Ammon's horn (tissue), 1 donor: ENCODE measurements around the gene MGRN1.

ENCODE experiments used
- DNase-seq: peaks from one replicate; pipeline ENCODE4 v3.0.0-alpha.2; 2016; ENCODE audit warnings: low spot score

Gene MGRN1

GRCh38 chr16:4699046-4699556, 74.5 kb downstream of the MGRN1 start:
- no peak for DNase-seq

DNA sequence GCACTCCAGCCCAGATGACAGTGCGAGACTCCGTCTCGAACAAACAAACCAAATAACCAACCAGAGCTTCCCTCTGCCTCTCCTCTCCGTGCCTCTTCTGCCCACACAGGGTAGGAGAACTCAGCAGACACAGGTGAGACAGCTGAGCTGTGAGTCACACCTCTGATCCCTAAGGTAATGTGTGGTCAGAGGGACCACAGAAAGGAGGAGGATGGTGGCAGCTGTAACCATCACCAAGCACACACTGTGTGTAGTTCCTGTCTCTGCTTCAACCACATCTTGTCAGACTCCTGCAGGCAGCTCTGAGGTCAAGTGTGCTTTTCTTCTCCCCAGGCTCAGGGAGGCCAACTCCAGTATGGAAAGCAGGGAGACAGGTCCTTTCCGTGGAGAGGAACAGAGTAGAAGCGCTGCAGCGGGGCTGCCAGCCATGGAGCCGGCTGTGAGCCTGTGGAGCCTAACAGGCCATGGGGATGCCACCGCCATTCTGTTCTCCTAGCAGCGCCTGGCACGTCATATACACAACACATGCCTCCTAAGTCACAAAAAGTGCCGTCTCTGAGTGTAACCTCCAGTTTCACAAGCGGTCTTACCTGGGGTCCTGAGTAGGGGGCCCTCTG, 75.9 kb downstream of the MGRN1 start:
- no peak for DNase-seq

GRCh38 chr16:4700997-4701743, 76.5 kb downstream of the MGRN1 start:
- no peak for DNase-seq

DNA sequence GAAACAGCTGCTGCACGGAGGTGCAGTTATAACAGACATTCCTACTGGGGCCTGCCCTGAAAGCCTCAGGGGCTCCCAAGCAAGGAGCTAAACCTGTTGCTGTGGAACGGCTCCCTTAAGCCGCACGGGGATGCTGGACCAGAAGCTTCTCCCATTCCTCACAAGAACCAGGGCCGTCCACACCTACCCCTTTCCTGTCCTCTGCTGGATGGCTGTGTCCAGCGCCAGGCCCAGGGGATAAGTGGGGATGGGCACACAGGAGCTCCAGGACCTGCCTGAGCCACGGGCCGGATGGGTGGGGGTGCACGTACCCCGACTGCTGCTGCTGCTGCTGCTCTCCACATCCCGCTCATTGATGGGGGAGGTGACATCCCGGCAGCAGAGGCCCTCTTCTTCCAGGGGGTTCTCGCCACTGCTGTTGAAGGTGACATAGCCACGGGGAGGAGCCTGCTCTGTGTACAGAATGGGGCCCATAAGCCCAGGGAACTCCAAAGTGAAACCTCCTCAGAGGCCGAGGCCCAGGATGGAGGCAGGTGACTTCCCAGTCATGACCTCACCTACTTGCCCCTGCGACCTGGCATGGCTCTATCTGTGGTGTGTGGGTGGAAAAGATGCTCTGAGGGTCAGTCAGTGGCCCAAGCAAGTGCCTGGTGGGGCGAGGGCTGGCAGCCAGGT, 77.3 kb downstream of the MGRN1 start:
- no peak for DNase-seq

DNA sequence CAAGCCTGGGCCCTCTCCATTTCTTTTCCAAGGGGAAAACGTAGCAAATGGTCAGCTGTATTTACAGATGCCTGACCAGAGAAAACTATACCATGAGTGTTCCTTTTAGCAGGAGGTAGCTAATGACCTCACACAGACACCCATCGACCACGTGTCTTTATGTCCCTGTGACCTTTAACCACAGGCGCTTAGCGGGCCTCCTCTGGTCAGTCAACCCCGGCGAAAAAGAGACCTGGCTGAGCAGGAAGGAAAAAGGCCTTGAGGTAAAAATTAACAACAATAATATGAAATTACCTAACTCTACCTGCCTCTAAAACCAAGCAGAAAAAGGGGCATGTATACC, 77.8 kb downstream of the MGRN1 start:
- DNase-seq, result no peak

- DNase-seq, result no peak
These were observed 79.3 kb downstream of the MGRN1 start for GRCh38 chr16:4703906-4704305.

DNA sequence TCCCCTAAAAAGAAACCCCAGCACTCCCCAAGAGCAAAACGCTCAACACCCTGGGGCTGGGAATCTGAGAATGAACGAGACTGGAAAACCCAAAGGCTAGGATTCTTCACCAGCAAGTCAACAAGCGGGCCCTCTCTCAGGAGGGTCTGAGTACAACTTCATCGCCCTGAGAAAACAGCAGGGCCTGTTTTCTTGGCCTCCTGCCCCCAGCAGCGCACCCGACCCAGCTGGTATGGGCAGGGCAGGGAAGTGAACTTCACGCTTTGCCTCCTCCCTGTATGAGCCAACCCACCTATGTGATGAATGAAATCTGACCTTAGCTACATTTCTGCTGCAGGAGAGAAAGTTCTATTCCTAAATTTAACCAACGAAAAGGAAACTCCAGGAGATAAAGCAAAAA, 79.9 kb downstream of the MGRN1 start:
- DNase-seq, result no peak

GRCh38 chr16:4704913-4705312, 80.3 kb downstream of the MGRN1 start:
- DNase-seq, result no peak

DNA sequence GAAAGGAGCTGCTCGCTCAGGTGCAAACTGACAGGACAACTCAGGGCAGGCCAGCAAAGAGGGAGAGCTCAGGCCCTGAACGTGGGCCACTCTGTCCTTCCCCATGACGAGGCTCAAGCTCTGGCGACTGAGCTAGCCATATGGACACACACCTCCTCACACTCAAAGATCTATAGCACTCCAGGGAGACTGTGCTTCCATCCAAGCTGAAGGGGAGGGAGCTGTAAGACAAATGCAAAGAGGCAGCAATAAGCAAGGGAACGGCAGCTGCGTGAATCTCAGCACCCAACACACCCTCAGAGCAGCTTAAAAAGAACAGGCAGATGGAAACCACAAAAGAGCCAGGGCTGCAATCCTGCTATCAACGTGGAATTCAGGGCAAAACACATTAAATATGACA, 82.2 kb downstream of the MGRN1 start:
- peak; percentile 57 for DNase-seq

- DNase-seq, result no peak
These were observed 84.9 kb downstream of the MGRN1 start for GRCh38 chr16:4709481-4709880.

GRCh38 chr16:4713663-4714501, 89.3 kb downstream of the MGRN1 start:
- DNase-seq, result no peak

DNA sequence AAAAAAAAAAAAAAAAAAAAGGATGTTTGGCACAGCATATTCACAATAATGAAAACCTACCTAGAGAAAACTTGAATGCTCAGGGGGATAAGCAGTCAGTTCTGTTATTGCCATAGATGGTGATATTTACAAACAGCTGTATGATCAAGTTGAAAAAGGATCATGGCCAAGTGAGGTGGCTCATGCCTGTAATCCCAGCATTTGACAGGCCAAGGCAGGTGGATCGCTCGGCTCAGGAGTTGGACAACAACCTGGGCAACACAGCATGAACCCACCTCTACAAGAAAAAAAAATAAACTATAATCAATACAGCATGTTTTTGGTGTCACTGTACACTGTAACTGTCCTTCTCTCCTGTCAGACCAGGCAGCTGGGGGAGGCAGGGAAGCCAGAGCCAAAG, 90.4 kb downstream of the MGRN1 start:
- no peak for DNase-seq

DNA sequence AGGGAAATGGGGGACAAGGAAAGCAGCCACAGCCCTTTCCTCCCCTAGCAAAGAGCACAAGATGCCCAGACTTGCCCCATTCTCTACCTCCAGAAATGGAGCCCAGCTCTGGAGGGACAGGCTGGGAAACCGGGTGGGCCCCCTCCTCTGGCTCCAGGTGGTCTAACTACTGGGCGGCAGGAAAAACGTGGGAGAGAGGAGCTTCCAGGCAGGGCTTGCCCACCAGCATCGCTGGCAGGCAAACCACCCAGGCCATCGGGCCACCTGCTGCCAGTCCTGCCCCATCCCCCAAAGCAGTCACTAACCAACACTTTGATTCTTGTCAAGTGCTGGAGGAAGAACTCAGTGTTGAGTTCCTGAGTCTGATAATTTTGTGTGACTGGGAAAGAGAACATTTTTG, 93.8 kb downstream of the MGRN1 start:
- DNase-seq, result no peak

DNA sequence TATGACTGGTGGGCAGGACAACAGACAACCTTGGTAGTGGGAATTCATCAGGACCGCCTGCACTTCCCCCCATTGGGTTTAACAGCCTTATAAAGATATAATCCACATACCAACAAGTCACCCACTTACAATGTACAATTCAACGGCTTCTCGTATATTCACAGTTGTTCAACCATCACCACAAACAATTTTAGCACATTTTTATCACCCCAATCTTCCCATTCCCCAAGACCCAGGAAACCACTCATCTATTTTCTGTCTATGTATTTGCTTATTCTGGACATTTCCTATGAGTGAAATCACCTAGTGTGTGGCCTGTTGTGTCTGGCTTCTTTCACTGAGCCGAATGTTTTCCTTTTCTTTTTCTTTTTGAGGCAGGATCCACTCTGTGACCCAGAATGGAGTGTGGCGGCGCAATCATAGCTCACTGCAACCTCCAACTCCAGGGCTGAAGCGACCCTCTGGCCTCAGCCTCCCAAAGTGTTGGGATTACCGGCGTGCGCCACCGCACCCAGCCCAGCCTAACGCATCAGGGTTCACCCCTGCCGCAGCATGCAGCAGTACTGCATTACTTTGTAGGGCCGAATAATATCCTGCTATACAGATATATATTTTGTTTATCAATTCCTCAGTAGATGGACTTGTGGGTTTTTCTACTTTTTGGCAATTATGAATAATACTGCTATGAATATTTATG, 98.6 kb downstream of the MGRN1 start:
- no peak for DNase-seq

DNA sequence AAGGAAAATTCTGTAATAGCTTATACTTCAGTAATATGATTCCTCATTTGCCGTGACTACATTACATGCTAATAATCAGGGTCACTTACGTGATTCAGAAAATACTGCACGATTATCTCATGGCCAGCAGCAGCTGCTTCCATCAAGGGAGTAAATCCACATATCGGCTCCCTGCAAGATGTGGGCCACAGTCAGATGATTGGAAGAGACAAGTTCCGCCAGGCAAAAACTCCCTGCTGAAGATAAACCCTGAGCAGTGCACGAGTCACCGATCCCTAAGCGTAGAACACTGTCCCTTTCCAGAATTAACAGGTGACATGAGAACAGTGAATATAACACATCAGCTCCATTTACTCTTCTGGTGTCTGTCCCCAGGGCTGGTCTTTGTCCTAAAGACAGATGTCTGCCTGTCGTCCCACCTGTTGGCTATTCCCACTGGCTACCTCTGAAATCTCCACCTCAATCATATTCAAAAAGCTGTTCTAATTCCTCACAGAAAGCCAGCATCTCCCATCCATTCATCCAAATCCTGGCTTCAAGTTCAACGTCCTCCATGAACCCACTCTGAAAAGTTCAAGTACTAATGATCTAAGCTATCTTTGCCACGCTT, 100.1 kb downstream of the MGRN1 start:
- DNase-seq, result no peak

DNA sequence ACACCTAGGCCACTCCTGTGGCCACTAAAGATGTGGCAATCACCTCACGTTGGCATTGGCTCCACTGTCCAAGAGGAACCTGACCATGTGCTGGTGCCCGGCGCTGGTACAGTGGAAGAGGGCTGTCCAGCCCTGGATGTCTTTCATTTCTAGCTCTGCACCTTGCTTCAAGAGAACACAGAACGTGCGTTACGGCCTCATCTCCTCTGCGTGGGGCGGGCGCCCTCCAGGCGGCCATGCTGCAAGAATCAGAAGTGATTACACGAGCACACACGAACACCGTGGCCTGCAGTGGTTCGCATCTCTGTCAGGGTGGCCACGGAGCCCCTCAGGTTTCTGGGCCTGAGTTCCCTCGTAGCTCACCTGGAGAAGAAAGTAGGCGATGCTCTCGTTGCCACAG, 102.0 kb downstream of the MGRN1 start:
- DNase-seq, result no peak

DNA sequence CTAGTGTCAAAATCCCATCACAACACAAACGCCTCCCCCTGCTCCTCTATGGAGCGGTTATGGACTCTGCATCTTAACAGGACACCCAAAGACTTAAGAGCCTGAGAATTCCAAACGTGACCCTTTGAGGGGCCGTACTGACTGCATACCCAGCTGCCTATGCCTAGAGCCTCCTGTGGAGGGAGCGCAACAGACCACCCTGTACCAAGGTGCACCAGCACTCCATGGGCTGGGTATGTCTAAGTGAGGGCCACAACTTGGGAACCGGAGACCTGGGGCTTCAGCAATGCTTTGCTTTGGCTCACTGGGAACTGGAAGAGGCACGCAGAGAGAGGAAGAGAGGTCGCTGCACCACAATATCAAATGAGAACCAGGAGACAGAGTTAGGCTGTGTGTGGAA, 104.0 kb downstream of the MGRN1 start:
- DNase-seq, result no peak

GRCh38 chr16:4729876-4730275, 105.2 kb downstream of the MGRN1 start:
- no peak for DNase-seq

DNA sequence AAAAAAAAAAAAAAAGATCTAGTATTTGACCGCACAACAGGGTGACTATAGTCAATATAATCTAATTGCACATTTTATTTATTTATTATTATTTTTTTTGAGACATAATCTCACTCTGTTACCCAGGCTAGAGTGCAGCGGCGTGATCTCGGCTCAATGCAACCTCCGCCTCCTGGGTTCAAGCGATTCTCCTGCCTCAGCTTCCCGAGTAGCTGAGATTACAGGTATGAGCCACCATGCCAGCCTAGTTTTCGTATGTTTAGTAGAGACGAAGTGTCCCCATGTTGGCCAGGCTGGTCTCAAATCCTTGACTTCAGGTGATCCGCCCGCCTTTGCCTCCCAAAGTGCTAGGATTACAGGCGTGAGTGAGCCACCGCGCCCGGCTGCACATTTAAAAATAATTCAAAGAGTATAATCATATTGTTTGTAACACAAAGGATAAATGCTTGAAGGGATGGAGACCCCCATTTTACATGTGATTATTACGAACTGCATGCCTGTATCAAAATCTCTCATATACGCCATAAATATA, 108.7 kb downstream of the MGRN1 start:
- no peak for DNase-seq

DNA sequence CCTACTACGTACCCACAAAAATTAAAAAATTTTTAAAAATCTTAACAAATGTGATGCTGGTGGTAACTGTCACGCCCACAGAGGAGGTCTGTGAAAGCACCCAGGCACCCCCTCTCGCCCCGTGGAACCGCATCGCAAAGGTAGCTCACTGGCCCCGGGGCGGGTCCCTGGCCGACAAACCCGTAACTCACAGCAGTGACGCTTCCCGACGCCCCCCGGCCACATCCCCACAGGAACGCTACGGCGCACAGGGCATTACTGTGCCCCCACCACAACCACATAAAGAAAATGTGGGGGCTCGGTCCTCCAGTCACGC, 109.1 kb downstream of the MGRN1 start:
- DNase-seq, result no peak

- peak; percentile 99 for DNase-seq
These were observed 109.6 kb downstream of the MGRN1 start, which contains the start of the genes ANKS3 and DNAAF8 for GRCh38 chr16:4734063-4734729. Gene ANKS3 (minus strand): TSS chr16:4734271. CDS start chr16:4730149, 4,122 bp downstream. Gene DNAAF8 (plus strand): TSS chr16:4734537. CDS start chr16:4736515, 1,978 bp downstream.
